Measurements from ENCODE around the gene CEP85.

GRCh38 chr1:26187882-26188281 lies 46.1 kb upstream of the CEP85 start:
- TF ChIP-seq CTCF (IDR thresholded peaks at IDR 0.05) (no peak), POLR2A (IDR thresholded peaks at IDR 0.05) (no peak)

Measured in esophagus squamous epithelium (tissue), 4 donors.